ACHN (cell line): ENCODE data around the gene RHOT1.
"Not testable (repeated sequence)": the region's sequence is repeated elsewhere in the genome, so short reads cannot be mapped to it uniquely, and the experiment has no call there.

Source experiments
- DNase-seq: peaks from one replicate; pipeline ENCODE4 v3.0.0-alpha.2; 2015
- in situ Hi-C: cut with HindIII; loops from 2 replicates; pipeline ENCODE4 v1.10.0; 2017; ENCODE audit warnings: low sequenced_read_pairs, low pct_ligation_motif_present, low pct_unique_long_range_greater_than_20kb

RHOT1 gene

DNA sequence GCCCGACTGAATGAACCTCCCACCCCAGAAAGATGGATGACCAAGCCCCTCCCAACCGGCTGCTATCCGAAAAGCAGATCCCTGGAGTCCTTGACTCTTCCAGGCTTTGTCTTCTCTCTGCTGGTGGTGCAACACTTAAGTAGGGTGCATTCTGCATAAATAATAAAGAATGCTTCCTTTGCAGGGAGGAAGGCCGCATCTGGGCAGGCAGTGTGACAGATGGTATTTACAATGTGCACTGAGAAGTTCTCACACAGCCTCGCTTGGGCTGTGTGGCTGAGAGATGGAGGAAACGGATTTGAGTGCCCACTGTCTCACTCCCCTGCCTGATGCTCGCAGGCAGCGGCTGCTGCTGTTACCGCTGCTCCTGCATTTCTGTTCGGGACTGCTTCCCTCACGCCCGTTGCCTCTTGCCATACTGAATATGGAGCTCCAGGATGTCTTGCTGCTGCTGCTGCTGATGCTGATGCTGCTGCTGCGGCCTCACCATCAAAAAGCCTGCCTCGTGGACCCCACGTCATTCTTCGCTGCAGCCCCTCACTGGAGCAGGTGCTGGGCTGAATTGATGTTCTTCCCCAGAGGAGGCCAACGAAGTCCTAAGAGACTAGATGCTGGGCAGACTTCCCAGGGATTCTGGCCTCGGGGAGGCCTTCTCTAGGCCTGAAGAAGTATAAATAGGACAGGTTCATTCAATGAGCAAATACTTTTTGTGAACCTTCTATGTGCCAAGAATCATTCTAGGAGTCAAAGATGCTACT, 116.3 kb downstream of the RHOT1 start:
- no peak for DNase-seq
- in situ Hi-C loops = no loop called here

DNA sequence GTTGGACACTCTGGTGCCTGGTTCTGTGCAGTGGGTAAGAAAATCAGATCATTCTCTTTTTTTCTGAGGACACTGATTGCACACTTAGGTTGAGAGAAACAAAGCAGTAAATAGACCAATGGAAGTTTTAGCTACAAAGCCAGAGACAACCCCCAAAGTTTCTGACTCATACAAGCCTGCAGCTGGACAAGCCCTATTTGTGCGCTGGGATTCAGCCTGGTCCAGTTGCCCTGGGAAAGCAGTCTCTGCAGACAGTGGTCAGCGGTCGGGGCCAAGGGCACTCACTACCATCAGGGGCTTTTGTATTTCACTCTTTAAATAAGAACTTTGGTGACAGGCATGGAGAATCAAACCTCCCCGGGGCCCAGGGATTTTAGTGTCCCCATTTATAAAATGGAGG, 117.3 kb downstream of the RHOT1 start:
- DNase-seq = peak; percentile 41
- in situ Hi-C loops = no loop called here

DNA sequence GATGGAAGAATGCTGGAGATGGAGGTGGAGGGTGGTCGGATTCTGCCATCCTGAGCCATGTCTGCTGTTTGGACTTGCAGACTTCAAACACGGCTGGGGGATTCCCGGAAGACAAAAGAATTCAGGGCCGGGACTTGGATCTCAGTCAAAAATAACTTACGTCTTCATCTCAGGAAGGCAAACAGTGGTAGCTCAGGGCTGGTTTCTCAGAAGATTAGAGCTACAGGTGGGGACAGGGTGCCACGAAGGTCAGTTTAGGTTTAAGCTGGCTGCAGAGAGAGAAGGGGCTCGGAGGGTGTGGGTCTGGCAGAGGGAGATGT, 119.1 kb downstream of the RHOT1 start:
- in situ Hi-C loops = no loop called here
- no peak for DNase-seq

DNA sequence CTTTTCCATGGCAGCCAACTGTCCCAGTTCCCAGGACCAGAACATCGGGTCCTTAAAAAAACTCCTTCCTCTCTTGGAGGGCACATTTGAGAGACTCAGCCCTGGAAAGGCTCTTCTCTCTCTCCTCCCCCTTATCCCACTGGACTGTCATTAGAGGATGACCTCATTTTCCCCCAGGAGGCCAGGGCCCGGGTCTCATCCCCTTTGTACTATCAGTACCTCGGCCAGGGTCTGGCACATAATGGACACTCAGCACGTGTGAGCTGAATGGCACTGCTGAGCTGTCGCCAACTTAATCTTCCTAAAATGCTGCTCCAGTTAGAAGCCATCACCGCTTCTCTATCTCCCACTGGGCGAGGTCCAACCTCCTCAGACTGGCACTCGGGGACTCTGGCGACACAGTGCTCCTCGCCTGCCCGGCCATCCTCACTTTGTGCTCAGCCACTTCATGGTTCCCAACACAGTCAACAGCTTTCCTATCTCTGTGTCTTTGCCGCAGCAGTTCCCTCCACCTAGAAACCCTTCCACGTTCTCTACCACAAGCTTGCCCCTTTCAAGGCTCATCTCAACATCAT, 119.7 kb downstream of the RHOT1 start:
- in situ Hi-C loops = no loop called here
- no peak for DNase-seq

DNA sequence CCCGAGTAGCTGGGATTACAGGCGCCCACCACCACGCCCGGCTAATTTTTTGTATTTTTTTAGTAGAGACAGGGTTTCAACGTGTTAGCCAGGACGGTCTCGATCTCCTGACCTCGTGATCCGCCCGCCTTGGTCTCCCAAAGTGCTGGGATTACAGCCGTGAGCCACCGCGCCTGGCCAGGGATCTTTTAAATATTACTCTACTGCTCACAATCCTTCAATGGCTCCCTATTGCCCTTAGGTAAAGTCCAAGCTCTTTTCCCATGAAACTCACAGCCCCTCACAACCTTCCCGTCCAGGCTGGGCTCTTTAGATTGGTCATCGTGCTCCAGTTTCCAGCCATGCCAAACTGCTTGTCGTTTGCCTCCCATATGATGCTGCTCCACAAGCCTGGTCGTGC, 121.2 kb downstream of the RHOT1 start:
- in situ Hi-C loops, DNase-seq: not testable (repeated sequence)

DNA sequence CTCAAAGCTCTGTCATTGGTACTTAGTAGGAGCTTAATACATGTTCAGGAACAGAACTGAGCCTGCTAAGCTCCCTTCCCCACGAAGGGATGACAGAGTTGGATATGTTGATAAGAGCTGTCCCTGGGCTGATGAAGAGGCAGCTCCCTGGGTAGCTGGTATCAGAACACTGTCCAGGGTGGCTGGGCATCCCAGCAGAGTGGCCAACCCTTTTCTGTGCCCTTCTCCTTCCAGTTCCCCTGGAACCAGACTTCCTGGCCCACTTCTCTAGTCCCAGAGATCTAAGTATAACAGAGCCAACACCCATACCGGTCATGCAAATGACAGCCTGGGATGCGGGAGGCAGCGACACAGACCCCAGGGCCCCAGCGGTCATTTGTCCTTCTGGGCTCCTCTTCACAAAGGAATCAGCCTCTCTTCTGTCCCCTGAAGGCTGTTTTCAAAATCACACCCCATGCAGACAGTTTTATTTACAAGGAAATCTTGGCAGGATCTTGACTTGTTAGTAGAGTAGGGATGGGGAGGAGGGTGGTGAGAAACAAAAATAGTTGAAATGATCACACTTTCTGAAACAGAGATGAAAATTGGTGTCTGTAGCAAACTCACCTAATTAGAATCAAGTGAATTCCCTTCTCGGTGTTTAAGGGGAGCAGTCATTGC, 122.0 kb downstream of the RHOT1 start:
- in situ Hi-C loops = no loop called here
- DNase-seq = peak; percentile 30

DNA sequence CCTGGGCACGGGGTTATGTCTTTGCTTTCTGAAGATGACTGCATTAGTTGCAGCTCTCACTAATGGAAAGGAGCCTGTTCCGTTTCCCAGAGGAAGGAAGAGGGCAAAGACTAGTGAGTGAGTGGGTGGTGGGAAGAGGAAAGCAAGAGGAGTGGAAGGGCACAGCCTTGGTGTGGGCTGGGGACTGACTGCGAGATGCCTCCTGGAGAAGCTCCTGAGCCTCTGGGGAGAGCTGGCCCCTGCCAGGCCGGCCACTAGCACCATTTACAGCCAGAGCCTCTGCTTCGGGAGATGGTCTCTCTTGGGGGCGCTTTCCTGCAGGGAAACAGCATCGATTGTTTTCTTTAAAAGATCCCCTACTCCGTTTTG, 122.5 kb downstream of the RHOT1 start:
- in situ Hi-C loops = no loop called here
- DNase-seq = no peak

DNA sequence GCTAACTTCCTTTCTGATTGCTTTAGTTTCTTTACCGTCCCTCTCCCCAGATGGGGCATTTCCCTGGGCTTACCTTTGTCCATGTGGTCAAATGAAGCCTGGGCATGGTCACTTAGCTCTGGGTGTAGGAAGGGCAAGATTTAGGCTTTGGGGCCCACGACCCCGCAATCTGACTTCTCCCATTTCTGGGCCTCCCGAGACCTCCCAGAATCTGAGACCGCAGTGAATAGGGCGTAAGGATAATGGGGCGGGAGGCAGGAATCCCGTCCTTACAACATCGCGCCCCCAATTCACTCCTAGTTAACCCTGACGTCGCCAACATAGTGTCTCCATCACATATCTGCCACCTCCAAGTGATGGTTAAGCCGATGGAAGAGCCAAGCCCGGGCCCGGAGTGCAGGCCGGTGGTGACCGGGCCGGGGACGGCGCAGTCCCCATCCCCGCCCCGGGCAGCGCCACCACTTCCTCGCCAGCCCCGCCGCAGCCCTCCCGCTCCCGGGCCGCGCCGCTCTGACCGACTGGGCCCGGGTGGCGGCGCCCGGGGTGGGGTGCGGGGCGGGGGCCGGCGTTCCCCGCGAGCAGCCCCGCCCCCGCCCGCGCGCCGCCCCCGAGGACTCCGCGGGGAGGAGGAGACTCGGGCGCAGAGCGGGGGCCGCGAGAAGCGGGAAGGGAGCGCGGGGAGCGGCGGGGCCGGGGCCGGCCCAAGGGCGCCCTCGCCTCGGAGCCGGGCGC, 123.1 kb downstream of the RHOT1 start, which contains the start of gene RHBDL3:
Gene RHBDL3, plus strand, starts transcription at position 641 of the 732 bp plus-strand sequence. CDS start 358 bp downstream, outside the sequence.
- in situ Hi-C loops = no loop called here
- no peak for DNase-seq

DNA sequence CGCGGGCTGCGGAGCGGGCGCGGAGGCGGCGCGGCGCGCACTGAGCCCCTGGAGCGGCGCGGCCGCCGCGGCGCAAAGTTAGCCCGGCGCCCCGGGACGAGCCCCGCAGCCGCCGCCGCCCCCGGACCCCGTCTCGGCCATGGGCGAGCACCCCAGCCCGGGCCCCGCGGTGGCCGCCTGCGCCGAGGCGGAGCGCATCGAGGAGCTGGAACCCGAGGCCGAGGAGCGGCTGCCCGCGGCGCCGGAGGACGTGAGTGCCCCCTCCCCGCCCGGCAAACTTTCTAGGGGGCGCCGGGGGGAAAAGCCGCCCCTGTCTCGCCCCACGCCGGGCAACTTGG, 123.7 kb downstream of the RHOT1 start:
- in situ Hi-C loops = no loop called here
- no peak for DNase-seq

DNA sequence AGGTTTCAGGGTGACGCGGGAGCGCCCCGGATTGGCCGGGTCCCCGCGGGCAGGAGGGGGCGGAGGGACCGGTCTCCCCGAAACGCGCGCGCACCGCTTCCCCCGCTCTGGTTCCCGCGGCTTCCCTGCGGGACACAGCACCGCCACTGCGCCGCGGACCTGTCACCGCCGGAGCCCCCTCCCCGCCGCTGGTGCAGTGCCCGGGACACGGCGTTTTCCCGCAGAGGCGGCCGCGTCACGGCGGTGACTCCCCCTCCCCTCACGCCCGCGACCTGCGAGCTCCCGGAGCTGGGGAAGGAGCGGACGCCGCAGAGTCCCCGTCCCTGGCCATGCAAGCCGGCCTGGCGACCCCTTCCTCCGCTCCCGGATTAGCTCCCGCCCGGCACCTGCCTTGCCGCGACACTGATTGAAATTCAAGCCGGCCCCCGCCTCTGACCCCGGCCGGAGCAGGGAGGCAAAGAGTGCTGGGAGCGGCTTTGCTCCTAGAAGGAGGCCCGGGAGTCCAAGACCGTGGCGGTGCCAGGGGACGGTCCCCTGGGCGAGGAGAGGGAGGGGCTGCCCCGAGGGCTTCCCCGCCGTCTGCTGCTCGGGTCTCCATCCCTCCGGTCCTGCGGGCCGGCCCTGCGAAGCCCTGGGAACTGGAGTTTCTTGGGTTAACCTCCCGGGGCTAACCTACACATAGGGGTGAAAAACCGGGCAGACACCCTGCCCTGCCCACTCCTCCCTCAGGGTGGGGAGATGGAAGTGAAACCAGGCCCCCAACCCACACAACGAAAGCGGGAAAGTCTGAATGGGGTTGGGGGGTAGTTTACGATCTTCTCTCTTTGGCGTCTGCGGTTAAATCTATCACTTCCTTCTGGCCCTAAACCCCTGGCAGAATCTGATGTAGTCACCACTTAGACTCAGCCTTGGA, 124.3 kb downstream of the RHOT1 start:
- no peak for DNase-seq
- in situ Hi-C loops = no loop called here

DNA sequence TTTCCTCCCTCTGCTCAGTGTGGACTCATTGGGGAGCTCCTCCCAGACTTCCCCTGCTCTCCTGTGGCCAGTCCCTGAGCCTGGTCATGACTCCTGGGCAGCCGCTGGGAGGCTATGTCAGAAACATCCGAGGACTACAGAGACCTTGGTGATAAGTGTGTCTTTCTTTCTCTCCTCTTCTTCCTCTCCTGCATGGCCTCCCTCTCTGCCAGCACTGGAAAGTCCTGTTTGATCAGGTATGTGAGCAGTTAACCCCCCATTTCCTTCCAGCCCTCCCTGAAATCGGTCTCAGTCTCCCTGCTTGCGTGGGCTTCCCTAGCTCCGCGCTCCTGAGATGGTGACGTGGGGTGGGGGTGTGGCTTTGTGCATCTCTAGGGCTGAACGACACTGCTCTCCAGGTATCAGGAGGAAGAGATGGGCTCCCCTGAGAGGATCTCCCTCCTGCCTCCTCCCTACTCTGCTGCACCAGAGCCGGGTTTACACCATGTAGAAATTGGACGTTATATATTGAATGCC, 125.4 kb downstream of the RHOT1 start:
- no peak for DNase-seq
- in situ Hi-C loops = no loop called here

DNA sequence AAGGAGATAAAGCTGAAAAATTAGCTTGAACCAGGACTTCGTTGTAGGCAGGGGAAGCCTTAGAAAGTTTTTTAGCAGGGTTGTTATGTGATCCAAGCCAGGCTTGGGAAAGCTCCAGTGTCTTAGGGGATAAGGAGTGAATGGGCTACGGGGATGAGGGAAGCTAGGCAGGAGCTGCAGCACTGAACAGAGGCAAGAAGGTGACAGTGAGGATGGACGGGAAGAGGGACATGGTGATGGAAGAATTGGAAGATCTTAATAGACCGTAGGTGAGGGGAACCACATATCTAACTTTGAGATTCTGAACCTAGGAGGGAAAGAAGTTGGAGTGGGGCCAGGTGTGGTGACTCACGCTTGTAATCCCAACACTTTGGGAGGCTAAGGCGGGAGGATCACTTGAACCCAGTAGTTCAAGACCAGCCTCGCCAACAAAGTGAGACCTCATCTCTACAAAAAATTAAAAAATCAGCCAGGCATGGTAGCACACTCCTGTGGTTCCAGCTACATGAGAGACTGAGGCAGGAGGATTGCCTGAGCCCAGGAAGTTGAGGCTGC, 126.5 kb downstream of the RHOT1 start:
- in situ Hi-C loops = no loop called here
- DNase-seq = no peak

DNA sequence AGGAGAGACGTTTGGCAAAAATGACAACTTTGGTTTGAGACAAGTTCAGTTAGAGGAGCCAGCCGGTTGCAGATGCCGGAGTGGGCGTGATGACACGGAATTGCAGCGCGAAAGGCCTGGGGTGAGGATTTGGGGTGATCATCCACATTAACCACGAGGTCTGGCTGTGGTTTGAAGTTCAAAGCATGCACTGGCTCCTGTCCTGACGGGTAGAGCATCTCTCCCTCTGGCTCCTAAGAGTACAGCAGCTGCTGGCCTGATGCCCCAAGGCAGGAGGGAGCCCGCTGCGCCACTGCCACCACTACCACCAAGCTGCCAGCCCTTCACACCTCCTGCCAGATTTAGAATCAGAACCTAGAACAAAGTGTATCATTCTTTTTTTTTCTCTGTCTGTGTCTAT, 127.1 kb downstream of the RHOT1 start:
- no peak for DNase-seq
- in situ Hi-C loops = no loop called here

DNA sequence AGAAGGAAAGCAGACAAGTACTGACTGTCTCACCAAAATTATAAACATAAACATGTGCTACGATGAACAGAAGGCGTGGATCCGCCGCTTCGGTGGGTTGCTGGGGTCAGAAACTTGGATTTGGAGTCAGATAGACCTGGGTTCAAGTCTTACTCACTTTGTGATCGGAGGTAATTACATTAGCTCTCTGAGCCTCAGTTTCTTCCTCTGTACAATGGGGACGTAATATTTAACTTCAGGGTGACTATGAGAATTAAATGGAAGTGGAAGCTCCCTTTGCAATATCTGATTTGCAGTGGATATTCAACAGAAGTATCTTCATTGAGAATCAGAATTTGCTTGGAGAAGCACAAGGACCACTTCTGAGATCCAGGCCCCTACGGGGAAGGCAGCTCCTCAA, 129.5 kb downstream of the RHOT1 start:
- in situ Hi-C loops = no loop called here
- DNase-seq = no peak

DNA sequence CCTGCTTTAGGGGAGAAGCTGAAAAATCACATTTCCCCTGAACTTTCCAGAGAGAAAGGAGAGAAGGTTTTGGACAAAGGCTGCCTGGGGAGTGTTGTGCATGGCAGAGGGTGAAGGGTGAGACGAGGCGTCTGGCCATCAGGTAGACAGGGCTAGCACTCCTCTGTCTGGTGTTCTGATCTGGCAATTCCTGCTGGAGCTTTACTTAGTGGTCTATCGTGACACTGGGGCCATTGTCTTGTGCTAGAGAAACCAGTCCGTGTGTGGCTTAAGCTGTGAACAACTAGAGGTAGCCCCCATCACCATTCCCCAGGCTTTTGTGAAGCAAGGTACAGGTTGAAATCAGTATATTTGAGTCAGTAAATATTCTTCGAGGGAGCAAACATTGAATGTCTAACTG, 131.8 kb downstream of the RHOT1 start:
- in situ Hi-C loops = no loop called here
- no peak for DNase-seq

DNA sequence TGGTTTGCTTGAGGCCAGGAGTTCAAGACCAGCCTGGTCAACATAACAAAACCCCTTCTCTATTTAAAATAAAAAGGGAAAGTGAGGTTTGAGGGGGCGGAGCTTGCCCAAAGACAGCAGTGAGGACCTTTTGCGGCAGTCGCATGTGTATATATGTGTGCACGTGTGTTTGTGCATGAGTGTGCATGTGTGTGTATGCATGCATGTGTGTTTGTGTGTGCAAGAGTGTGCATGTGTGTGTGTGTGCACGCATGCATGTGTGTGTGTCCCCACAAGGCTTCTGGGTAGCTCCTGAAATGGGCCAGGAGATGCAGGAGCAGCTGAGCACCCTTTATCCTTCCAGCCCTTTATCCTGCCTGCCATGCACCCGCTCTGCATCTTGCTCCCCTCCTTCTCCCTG, 132.3 kb downstream of the RHOT1 start:
- in situ Hi-C loops = no loop called here
- DNase-seq = no peak
